Measurements from ENCODE around the gene CACNG4.

The CACNG4 gene

DNA sequence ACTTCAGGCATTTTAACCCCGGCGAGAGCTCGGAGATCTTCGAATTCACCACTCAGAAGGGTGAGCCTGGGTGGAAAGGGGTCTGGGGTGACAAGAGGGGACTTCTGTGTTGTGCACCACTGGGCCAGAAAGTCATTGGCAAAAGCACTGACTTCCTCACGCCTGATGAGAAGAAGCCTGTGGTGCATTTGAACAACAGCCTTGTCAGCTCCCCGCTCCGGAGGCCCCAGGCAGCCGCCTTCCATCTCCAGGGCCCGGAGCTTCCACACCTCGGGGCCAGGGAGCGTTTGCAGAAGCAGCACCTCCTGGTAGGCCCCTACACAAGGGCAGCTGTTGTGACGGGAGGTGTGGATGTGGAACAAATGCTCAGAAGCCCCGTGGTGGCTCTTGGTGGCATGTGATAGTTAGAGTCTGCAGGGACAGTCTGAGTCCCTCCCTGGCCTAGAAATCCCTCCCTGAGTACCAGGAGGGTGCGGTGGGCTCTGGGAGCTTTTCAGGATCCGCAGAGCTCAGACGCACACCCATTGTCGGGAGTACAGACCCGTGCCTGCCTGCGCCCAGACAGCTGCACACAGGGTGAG, 89.6 kb downstream of the CACNG4 start:
- Mint-ChIP-seq H3K36me3 (ENCODE audit: low read depth) (no peaks in the 10 kb centered on the region), H3K27ac (no peak overlapping the region), H3K4me1 (peaks cover 21% of the 10 kb centered on the region), H3K9me3 (peaks cover 4% of the 10 kb centered on the region), H3K4me3 (no peak overlapping the region), H3K27me3 (ENCODE audit: low read depth) (no peaks in the 10 kb centered on the region)
- TF ChIP-seq, protein P1, sequence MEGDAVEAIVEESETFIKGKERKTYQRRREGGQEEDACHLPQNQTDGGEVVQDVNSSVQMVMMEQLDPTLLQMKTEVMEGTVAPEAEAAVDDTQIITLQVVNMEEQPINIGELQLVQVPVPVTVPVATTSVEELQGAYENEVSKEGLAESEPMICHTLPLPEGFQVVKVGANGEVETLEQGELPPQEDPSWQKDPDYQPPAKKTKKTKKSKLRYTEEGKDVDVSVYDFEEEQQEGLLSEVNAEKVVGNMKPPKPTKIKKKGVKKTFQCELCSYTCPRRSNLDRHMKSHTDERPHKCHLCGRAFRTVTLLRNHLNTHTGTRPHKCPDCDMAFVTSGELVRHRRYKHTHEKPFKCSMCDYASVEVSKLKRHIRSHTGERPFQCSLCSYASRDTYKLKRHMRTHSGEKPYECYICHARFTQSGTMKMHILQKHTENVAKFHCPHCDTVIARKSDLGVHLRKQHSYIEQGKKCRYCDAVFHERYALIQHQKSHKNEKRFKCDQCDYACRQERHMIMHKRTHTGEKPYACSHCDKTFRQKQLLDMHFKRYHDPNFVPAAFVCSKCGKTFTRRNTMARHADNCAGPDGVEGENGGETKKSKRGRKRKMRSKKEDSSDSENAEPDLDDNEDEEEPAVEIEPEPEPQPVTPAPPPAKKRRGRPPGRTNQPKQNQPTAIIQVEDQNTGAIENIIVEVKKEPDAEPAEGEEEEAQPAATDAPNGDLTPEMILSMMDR (IDR thresholded peaks at IDR 0.05; ENCODE audit: unreplicated experiment in 3 of 3), result no peak

DNA sequence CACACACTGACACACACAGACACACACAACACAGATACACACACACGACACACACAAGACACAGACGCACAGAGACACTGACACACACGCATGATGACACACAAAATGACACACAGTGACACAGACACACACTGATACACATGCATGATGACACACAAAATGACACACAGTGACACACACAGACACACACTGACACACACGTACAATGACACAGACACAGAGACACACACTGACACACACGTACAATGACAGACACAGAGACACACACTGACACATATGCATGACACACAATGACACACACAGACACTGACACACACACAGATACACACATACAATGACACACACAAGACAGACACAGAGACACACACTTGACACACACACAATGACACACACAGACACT, 90.1 kb downstream of the CACNG4 start:
- Mint-ChIP-seq H3K36me3 (ENCODE audit: low read depth) (no peaks in the 10 kb centered on the region), H3K9me3 (peaks cover under 1% of the 10 kb centered on the region), H3K27me3 (ENCODE audit: low read depth) (no peaks in the 10 kb centered on the region), H3K4me1 (peaks cover 21% of the 10 kb centered on the region), H3K4me3 (no peak overlapping the region), H3K27ac (no peak overlapping the region)
- TF ChIP-seq, protein P1 (IDR thresholded peaks at IDR 0.05; ENCODE audit: unreplicated experiment in 3 of 3), result no peak

DNA sequence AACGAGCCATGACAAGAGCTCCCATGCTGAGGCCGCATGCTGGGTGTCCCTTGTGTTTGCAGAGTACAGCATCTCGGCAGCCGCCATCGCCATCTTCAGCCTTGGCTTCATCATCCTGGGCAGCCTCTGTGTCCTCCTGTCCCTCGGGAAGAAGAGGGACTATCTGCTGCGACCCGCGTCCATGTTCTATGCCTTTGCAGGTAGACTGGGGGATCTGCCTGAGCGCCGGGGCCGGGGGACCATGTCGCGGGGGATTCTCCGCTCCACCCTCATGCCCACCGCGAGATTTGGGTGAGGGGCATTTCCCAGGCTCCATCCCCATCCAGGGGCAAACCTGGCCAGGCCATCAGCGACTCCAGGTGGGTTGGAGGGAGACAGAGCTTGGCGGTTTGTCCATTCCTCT, 90.5 kb downstream of the CACNG4 start:
- TF ChIP-seq, protein P1 (IDR thresholded peaks at IDR 0.05; ENCODE audit: unreplicated experiment in 3 of 3), result no peak
- no peak overlapping the region for H3K27ac Mint-ChIP-seq
- H3K4me1 Mint-ChIP-seq, result peaks cover 21% of the 10 kb centered on the region
- H3K9me3 Mint-ChIP-seq, result no peaks in the 10 kb centered on the region
- H3K36me3 Mint-ChIP-seq (ENCODE audit: low read depth), result no peaks in the 10 kb centered on the region
- no peaks in the 10 kb centered on the region for H3K27me3 Mint-ChIP-seq (ENCODE audit: low read depth)
- no peak overlapping the region for H3K4me3 Mint-ChIP-seq

DNA sequence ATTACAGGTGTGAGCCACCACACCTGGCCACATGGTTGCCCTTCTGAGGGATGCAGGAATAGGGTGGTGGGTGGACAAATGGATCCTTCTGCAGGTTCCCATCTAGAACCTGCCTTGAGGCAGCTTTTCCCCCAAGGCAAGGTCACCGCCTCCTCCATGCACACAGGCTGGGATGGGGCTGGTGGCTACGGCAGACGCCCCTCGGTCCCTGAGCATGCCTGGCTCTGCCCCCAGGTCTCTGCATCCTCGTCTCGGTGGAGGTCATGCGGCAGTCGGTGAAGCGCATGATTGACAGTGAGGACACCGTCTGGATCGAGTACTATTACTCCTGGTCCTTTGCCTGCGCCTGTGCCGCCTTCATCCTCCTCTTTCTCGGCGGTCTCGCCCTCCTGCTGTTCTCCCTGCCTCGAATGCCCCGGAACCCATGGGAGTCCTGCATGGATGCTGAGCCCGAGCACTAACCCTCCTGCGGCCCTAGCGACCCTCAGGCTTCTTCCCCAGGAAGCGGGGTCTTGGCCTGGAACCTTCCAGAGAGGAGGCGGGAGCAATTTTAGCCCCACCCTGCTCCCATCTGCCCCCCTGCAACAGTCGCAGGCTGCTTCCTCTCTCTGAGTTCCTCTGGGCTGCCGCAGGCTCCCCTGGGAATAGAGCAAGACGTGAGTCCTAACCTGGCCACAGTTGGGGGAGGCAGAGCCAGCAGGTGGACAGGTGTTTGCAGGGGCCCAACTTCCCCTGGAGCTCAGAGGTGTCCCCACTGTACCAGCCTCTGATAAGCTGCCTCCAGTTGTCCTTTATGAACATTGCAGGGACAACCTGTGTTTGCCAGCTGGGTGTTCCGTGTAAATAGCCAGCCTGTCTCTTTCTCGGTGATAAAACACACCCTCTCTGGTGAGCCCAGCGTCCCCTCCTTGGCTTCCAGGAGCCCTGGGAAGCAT, 91.6 kb downstream of the CACNG4 start:
- Mint-ChIP-seq H3K9me3 (no peaks in the 10 kb centered on the region), H3K4me1 (peaks cover 14% of the 10 kb centered on the region), H3K27me3 (ENCODE audit: low read depth) (no peaks in the 10 kb centered on the region), H3K36me3 (ENCODE audit: low read depth) (peaks cover 5% of the 10 kb centered on the region), H3K4me3 (no peak overlapping the region), H3K27ac (no peak overlapping the region)
- TF ChIP-seq, protein P1 (IDR thresholded peaks at IDR 0.05; ENCODE audit: unreplicated experiment in 3 of 3), result no peak

DNA sequence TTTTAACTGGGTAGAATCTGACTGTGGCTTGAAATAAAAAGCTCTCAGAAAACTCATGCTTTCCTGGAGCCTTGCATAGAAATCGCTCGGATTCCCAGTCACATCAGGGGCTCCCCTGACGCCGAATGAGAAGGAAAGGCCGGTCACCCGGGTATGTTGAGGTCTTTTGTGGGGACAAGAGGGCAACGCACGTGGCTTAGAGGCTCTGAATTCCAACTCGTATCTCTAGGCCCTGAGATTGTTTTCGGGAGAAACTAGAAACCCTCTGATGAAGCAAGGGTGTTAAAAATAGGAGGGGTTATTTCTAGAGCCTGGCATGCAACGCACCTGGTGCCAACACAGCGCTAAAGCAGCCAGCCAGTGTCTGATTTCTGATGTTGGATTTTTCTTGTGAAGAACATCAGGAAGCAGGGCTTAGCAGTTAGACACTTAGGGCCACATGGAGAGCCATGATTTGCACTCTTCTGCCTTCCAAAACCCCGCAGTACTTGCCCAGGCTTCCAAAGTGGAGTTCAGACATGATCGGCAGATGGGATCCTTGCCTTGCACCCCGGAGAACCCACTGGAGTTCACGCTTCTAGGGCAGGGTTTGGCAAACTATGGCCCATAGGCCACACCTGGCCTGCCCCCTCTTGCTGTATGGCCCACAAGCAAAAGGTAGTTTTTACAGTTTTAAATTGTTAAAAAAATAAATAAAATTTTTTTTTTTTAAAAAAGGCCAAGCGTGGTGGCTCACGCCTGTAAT, 92.4 kb downstream of the CACNG4 start:
- H3K27me3 Mint-ChIP-seq (ENCODE audit: low read depth), result no peaks in the 10 kb centered on the region
- H3K4me1 Mint-ChIP-seq, result peaks cover 14% of the 10 kb centered on the region
- no peak overlapping the region for H3K27ac Mint-ChIP-seq
- TF ChIP-seq, protein P1 (IDR thresholded peaks at IDR 0.05; ENCODE audit: unreplicated experiment in 3 of 3), result no peak
- H3K4me3 Mint-ChIP-seq, result no peak overlapping the region
- peaks cover 5% of the 10 kb centered on the region for H3K36me3 Mint-ChIP-seq (ENCODE audit: low read depth)
- no peaks in the 10 kb centered on the region for H3K9me3 Mint-ChIP-seq

Measured in nephron (organoid).